ENCODE data around the gene CACNA1C.

DNA sequence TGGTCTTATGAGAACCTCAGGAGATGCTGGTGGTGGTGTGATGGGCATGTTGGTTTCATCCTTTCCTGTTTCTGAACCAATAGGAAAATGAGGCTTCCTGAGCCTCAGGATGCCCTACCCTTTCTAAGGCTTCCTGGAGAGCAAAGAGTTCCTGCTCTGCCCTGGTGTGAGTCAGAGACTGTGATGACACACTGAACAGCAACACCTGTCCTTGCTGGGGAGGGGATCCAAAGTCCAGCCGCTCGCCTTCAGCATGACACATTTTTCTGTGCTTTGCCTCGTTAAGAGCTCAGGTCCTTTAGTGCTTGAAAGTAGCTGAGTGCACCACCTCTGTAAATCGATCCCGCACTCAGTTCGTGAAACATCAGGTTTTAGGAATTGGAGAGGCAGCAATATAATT is 116.0 kb downstream of the CACNA1C start:
- TF ChIP-seq, protein P1, sequence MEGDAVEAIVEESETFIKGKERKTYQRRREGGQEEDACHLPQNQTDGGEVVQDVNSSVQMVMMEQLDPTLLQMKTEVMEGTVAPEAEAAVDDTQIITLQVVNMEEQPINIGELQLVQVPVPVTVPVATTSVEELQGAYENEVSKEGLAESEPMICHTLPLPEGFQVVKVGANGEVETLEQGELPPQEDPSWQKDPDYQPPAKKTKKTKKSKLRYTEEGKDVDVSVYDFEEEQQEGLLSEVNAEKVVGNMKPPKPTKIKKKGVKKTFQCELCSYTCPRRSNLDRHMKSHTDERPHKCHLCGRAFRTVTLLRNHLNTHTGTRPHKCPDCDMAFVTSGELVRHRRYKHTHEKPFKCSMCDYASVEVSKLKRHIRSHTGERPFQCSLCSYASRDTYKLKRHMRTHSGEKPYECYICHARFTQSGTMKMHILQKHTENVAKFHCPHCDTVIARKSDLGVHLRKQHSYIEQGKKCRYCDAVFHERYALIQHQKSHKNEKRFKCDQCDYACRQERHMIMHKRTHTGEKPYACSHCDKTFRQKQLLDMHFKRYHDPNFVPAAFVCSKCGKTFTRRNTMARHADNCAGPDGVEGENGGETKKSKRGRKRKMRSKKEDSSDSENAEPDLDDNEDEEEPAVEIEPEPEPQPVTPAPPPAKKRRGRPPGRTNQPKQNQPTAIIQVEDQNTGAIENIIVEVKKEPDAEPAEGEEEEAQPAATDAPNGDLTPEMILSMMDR (IDR thresholded peaks at IDR 0.05), result no peak
- TF ChIP-seq POLR2A (IDR thresholded peaks at IDR 0.05), result no peak

Measured in suprapubic skin (tissue), 3 donors.